Skin of body (tissue), 2 donors: ENCODE measurements around the gene RCVRN. TPM values are rescaled to one million over a fixed set of nuclear protein-coding genes. Genes with fewer than 3 reads are reported as not detected.

Experiments used
- DNase-seq: peaks from one replicate; lab custom pipeline; 2025; lab: John Stamatoyannopoulos, UW
- total RNA-seq: library from RNA; depleted of rRNA; stranded (reverse); fragments of >200 nt; gene quantifications from one replicate; pipeline ENCODE4 v1.2.3, GENCODE V29; 2014

The RCVRN gene
- total RNA-seq, 1 donor from 2014 or later = 0.10 TPM

- DNase-seq = peak; percentile 20
Observed at GRCh38 chr17:9899280-9900043, 5.6 kb downstream of the RCVRN start.

GRCh38 chr17:9898812-9899211 lies 6.3 kb downstream of the RCVRN start:
- no peak for DNase-seq

- DNase-seq = no peak
Observed at GRCh38 chr17:9897372-9897968, 7.6 kb downstream of the RCVRN start.

GRCh38 chr17:9895923-9896322 lies 9.1 kb downstream of the RCVRN start:
- no peak for DNase-seq

- DNase-seq = no peak
Observed at GRCh38 chr17:9894231-9894630, 10.8 kb downstream of the RCVRN start.

- DNase-seq = peak; percentile 55
Observed at GRCh38 chr17:9893411-9894012, 11.6 kb downstream of the RCVRN start.

- DNase-seq = no peak
Observed at GRCh38 chr17:9890124-9890523, 14.9 kb downstream of the RCVRN start.

GRCh38 chr17:9887508-9887907 lies 17.6 kb downstream of the RCVRN start:
- DNase-seq = no peak

- no peak for DNase-seq
Observed at GRCh38 chr17:9886141-9886930, 18.7 kb downstream of the RCVRN start.

GRCh38 chr17:9883451-9883850 lies 21.6 kb downstream of the RCVRN start:
- no peak for DNase-seq

- no peak for DNase-seq
Observed at GRCh38 chr17:9880582-9880999, 24.5 kb downstream of the RCVRN start.

- no peak for DNase-seq
Observed at GRCh38 chr17:9878786-9879525, 26.1 kb downstream of the RCVRN start.

GRCh38 chr17:9878356-9878755 lies 26.7 kb downstream of the RCVRN start:
- DNase-seq = no peak

- no peak for DNase-seq
Observed at GRCh38 chr17:9875441-9875840, 29.6 kb downstream of the RCVRN start.

- no peak for DNase-seq
Observed at GRCh38 chr17:9874722-9875121, 30.3 kb downstream of the RCVRN start.

GRCh38 chr17:9872852-9873251 lies 32.2 kb downstream of the RCVRN start:
- no peak for DNase-seq

GRCh38 chr17:9868552-9868951 lies 36.5 kb downstream of the RCVRN start:
- no peak for DNase-seq

GRCh38 chr17:9865586-9865985 lies 39.5 kb downstream of the RCVRN start:
- no peak for DNase-seq

- DNase-seq = no peak
Observed at GRCh38 chr17:9862949-9863348, 42.1 kb downstream of the RCVRN start.

GRCh38 chr17:9862220-9862619 lies 42.9 kb downstream of the RCVRN start:
- no peak for DNase-seq

GRCh38 chr17:9860851-9861250 lies 44.2 kb downstream of the RCVRN start:
- DNase-seq = no peak
